H1 (cell line): ENCODE data around the gene GATA5. TPM values are rescaled to one million over a fixed set of nuclear protein-coding genes. Genes with fewer than 3 reads are reported as not detected.

Source experiments
- CTCF ChIA-PET: fragments of 300-600 bp; sonication (Branson Sonifier 250); formaldehyde crosslinking; loops from one replicate; lab custom pipeline; 2021; ENCODE audit not compliant: partially characterized antibody; lab: Charles Lee
- POLR2A ChIA-PET: fragments of 300-600 bp; sonication (Branson Sonifier 250); formaldehyde crosslinking; loops from one replicate; lab custom pipeline; 2021; ENCODE audit warnings: inconsistent platforms; ENCODE audit not compliant: partially characterized antibody; lab: Charles Lee
- DNase-seq, 2 experiments: peaks; one replicate each; pipeline versions ENCODE4 v3.0.0 to v3.0.0-alpha.2; 2010 to 2022; ENCODE audit warnings: low spot score in 2 of 2, low read depth in 1 of 2, mixed read lengths in 1 of 2
- FAIRE-seq: peaks from 2 replicates; lab custom pipeline; 2011; peaks lifted over from hg19 to GRCh38; lab: Jason Lieb, UNC
- H2AFZ ChIP-seq: 2 replicates; pipeline ENCODE4 v1.8.1; 2012; ENCODE audit warnings: low read length, inconsistent platforms
- H2AK5ac ChIP-seq: 2 replicates; pipeline ENCODE4 v1.6.1; 2013; ENCODE audit warnings: low read depth, low read length
- H2BK120ac ChIP-seq: replicated peaks from 2 replicates; pipeline ENCODE3; 2013; ENCODE audit warnings: low read depth, low read length, inconsistent platforms
- H2BK12ac ChIP-seq: 2 replicates; pipeline ENCODE4 v1.6.1; 2013; ENCODE audit warnings: low read depth, low read length
- H2BK15ac ChIP-seq: 2 replicates; pipeline ENCODE4 v1.6.1; 2013; ENCODE audit warnings: low read length
- H2BK20ac ChIP-seq: 2 replicates; pipeline ENCODE4 v1.6.1; 2013; ENCODE audit warnings: low read length
- H2BK5ac ChIP-seq: 2 replicates; pipeline ENCODE4 v1.6.1; 2013; ENCODE audit warnings: low read depth, low read length
- H3K14ac ChIP-seq: 2 replicates; pipeline ENCODE4 v1.6.1; 2013; ENCODE audit warnings: inconsistent platforms; ENCODE audit not compliant: insufficient read length
- H3K18ac ChIP-seq: 2 replicates; pipeline ENCODE4 v1.6.1; 2013; ENCODE audit warnings: low read length; ENCODE audit errors: extremely low read depth
- H3K23ac ChIP-seq: 2 replicates; pipeline ENCODE4 v1.6.1; 2013; ENCODE audit warnings: inconsistent platforms; ENCODE audit not compliant: insufficient read length
- H3K23me2 ChIP-seq: 2 replicates; pipeline ENCODE4 v1.6.1; 2013; ENCODE audit warnings: low read depth, low read length
- H3K27ac ChIP-seq: 2 replicates; pipeline ENCODE4 v1.6.1; 2011; ENCODE audit warnings: low read depth, low read length, inconsistent platforms
- H3K27me3 ChIP-seq, 4 experiments: replicated peaks in 1 of 4; 1 replicate in 1 of 4; 2 replicates in 3 of 4; pipeline versions ENCODE4 v1.6.1 to v1.8.1; 2011 to 2013; ENCODE audit warnings: low read length in 3 of 4, mild to moderate bottlenecking in 3 of 4, inconsistent platforms in 2 of 4, mixed read lengths in 2 of 4, moderate library complexity in 1 of 4; ENCODE audit not compliant: control insufficient read depth in 3 of 4, insufficient read depth in 3 of 4; ENCODE audit errors: extremely low read depth in 1 of 4
- H3K36me3 ChIP-seq, 4 experiments: 2 replicates each; pipeline versions ENCODE4 v1.6.1 to v1.8.1; 2011 to 2013; ENCODE audit warnings: mild to moderate bottlenecking in 4 of 4, low read length in 3 of 4, moderate library complexity in 2 of 4, control low read depth in 1 of 4, inconsistent platforms in 1 of 4; ENCODE audit not compliant: insufficient read depth in 4 of 4, control insufficient read depth in 2 of 4
- H3K4ac ChIP-seq: replicated peaks from 2 replicates; pipeline ENCODE3; 2013; ENCODE audit warnings: low read length, low read depth, mixed read lengths, inconsistent platforms; ENCODE audit not compliant: insufficient read length
- H3K4me1 ChIP-seq, 4 experiments: replicated peaks in 1 of 4; 1 replicate in 1 of 4; 2 replicates in 3 of 4; pipeline versions ENCODE4 v1.6.1 to v1.8.1; 2011 to 2013; ENCODE audit warnings: low read length in 3 of 4, inconsistent platforms in 2 of 4, mixed read lengths in 1 of 4; ENCODE audit not compliant: insufficient read depth in 4 of 4, control insufficient read depth in 3 of 4
- H3K4me2 ChIP-seq, 2 experiments: 2 replicates each; pipeline versions ENCODE4 v1.6.1 to v1.8.1; 2011 to 2013; ENCODE audit warnings: low read depth in 2 of 2, low read length in 2 of 2, control low read depth in 1 of 2, inconsistent platforms in 1 of 2, mild to moderate bottlenecking in 1 of 2; ENCODE audit not compliant: insufficient read depth in 1 of 2
- H3K4me3 ChIP-seq, 4 experiments: fragments of 200-600, 300-600 bp in 1 of 4; sonication (generic), shearing (Covaris generic), sonication (Bioruptor Twin) in 1 of 4; 2 replicates each; pipeline versions ENCODE4 v1.5.1 to v1.8.1; 2011 to 2016; ENCODE audit warnings: low read length in 4 of 4, low read depth in 3 of 4, control low read depth in 2 of 4, inconsistent platforms in 2 of 4, mild to moderate bottlenecking in 2 of 4, mixed read lengths in 1 of 4, moderate library complexity in 1 of 4; ENCODE audit not compliant: insufficient read depth in 2 of 4; ENCODE audit errors: extremely low read depth in 1 of 4
- H3K56ac ChIP-seq: replicated peaks from 2 replicates; pipeline ENCODE3; 2013; ENCODE audit warnings: low read depth, mild to moderate bottlenecking, mixed read lengths, low read length, inconsistent platforms; ENCODE audit not compliant: insufficient read length
- H3K79me1 ChIP-seq: 2 replicates; pipeline ENCODE4 v1.6.1; 2013; ENCODE audit warnings: low read depth, low read length, control low read depth
- H3K79me2 ChIP-seq, 2 experiments: 2 replicates each; pipeline versions ENCODE4 v1.6.1 to v1.8.1; 2012 to 2013; ENCODE audit warnings: low read length in 2 of 2, mild to moderate bottlenecking in 2 of 2, inconsistent platforms in 1 of 2; ENCODE audit not compliant: insufficient read depth in 2 of 2, control insufficient read depth in 1 of 2
- H3K9ac ChIP-seq, 4 experiments: replicated peaks in 1 of 4; 1 replicate in 1 of 4; 2 replicates in 3 of 4; pipeline versions ENCODE4 v1.6.1 to v1.8.1; 2011 to 2013; ENCODE audit warnings: low read depth in 3 of 4, low read length in 3 of 4, control low read depth in 2 of 4, mild to moderate bottlenecking in 2 of 4, moderate library complexity in 2 of 4, inconsistent platforms in 1 of 4; ENCODE audit errors: extremely low read depth in 1 of 4
- H3K9me3 ChIP-seq, 2 experiments: 2 replicates each; pipeline versions ENCODE4 v1.6.1 to v1.8.1; 2012 to 2013; ENCODE audit warnings: mild to moderate bottlenecking in 2 of 2, moderate library complexity in 2 of 2, control low read depth in 1 of 2, inconsistent platforms in 1 of 2, low read depth in 1 of 2, low read length in 1 of 2, mixed read lengths in 1 of 2; ENCODE audit not compliant: insufficient read depth in 2 of 2
- H4K20me1 ChIP-seq, 2 experiments: replicated peaks in 1 of 2; 2 replicates each; pipeline versions ENCODE3 to v1.8.1; 2011 to 2013; ENCODE audit warnings: inconsistent platforms in 2 of 2, low read length in 2 of 2, mild to moderate bottlenecking in 1 of 2; ENCODE audit not compliant: insufficient read depth in 2 of 2, control insufficient read depth in 1 of 2
- H4K5ac ChIP-seq: 2 replicates; pipeline ENCODE4 v1.6.1; 2013; ENCODE audit warnings: low read length, low read depth, mixed read lengths, inconsistent platforms; ENCODE audit not compliant: insufficient read length
- H4K8ac ChIP-seq: 2 replicates; pipeline ENCODE4 v1.8.0; 2013; ENCODE audit warnings: mild to moderate bottlenecking, moderate library complexity, low read length, inconsistent platforms; ENCODE audit not compliant: insufficient read depth; ENCODE audit errors: extremely low read depth
- H4K91ac ChIP-seq: replicated peaks from 2 replicates; pipeline ENCODE3; 2013; ENCODE audit warnings: low read length, mixed read lengths, inconsistent platforms; ENCODE audit not compliant: insufficient read length
- WGBS, 2 experiments: shearing (Covaris generic) in 1 of 2; methylation state at CpG; one replicate each; pipeline versions ENCODE4 v1.1.6 to v1.1.7; 2013 to 2015; ENCODE audit warnings: low lambda C conversion rate in 2 of 2, mixed read lengths in 2 of 2, inconsistent platforms in 1 of 2, low coverage in 1 of 2, missing lambda C conversion rate in 1 of 2; ENCODE audit not compliant: insufficient replicate concordance in 2 of 2, insufficient coverage in 1 of 2, insufficient read length in 1 of 2; ENCODE audit errors: extremely low coverage in 1 of 2, missing lambda C conversion rate in 1 of 2; 5-methylcytosine and 5-hydroxymethylcytosine counted together
- polyA plus RNA-seq, 7 experiments: library from polyadenylated mRNA; depleted of rRNA in 3 of 7; stranded (reverse) in 5 of 7; unstranded in 2 of 7; fragments of >200 nt in 5 of 7; fragments of 200-250 nt in 2 of 7; gene quantifications; 1 replicate in 5 of 7; 2 replicates in 1 of 7; 4 replicates in 1 of 7; pipeline versions ENCODE4 v1.2.1 to v1.2.3, GENCODE V29; 2011 to 2013; ENCODE audit warnings: missing spikeins in 2 of 7, mixed read lengths in 2 of 7
- total RNA-seq: library from RNA; stranded (reverse); fragmentation: NEBNext Ultra II Directional; extraction: Animal tissue kit (Norgen Biotek cat#: 25700); gene quantifications from 2 replicates; pipeline ENCODE4 v1.2.1, GENCODE V29; 2021

GATA5 gene
- total and polyA plus RNA-seq, 2 of the 8 experiments (the other 6 are each of a cell fraction or from before 2014, with no cell fraction given), result 0.08 to 0.11 TPM

DNA sequence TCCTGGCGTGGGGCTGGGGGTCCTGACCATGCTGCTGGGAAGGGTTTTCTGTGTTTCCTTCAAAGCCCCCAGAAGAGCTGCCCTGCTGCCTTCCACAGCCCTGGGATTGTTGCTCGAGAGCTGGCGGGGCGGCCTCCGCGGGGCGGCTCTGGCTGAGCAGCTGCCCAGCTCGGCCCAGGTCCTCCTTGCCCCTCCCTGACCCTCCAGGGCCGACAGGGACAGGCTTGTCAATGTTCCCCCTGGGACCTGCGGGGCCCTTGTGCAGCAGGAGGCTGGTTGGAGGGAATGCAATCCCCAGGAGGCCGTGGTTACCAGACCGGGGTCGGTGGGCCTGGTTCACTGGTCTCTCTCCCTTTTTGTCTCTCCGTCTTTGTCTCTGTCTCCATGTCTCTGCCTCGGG, 19.9 kb downstream of the GATA5 start:
- Histone ChIP-seq H2BK5ac (no peak overlapping the region), H3K23me2 (peaks cover 3% of the 10 kb centered on the region; the same call in 1 of the 2 replicates), H3K4me2 (no peak overlapping the region), H2AK5ac (no peak overlapping the region), H3K56ac (no peak overlapping the region), H3K9ac (no peak overlapping the region), H4K20me1 (no peaks in the 10 kb centered on the region), H2BK15ac (no peak overlapping the region), H2BK12ac (no peak overlapping the region), H3K79me2 (no peaks in the 10 kb centered on the region), H3K36me3 (no peaks in the 10 kb centered on the region), H2AFZ (no peak overlapping the region), H3K23ac (no peak overlapping the region), H2BK120ac (no peak overlapping the region), H3K4me3 (no peak overlapping the region), H3K18ac (no peak overlapping the region), H3K27me3 (no peaks in the 10 kb centered on the region), H3K4me1 (peaks cover 0 to 11% (median 2%) of the 10 kb centered on the region in 4 experiments; a peak in 1 of 7 replicates), H4K5ac (no peak overlapping the region), H3K9me3 (no peaks in the 10 kb centered on the region), H3K79me1 (no peaks in the 10 kb centered on the region; the same call in 1 of the 2 replicates), H4K8ac (no peak overlapping the region), H2BK20ac (no peak overlapping the region), H3K14ac (no peak overlapping the region), H4K91ac (no peak overlapping the region), H3K27ac (no peak overlapping the region), H3K4ac (no peak overlapping the region)
- FAIRE-seq, result no peak
- ChIA-PET POLR2A (interaction anchor here (1.2 kb wide), 1 partner anchor 9 kb away, joined by 3 read pairs; no protein-coding TSS in a partner anchor), CTCF (interaction anchor here (1.3 to 2.4 kb wide), 2 partner anchors 41 to 46 kb away, joined by 4 to 9 read pairs; no protein-coding TSS in a partner anchor)
- no peak for DNase-seq
- WGBS, 2 experiments, result 94% methylated on average over 15 of the region's 15 CpGs; no CpG with 5 or more reads in 1 of the 2 experiments
